ENCODE measurements around the gene SNRNP35.
"Not testable (repeated sequence)": the region's sequence is repeated elsewhere in the genome, so short reads cannot be mapped to it uniquely, and the experiment has no call there.

SNRNP35 gene

GRCh38 chr12:123490089-123490488 is 32.1 kb downstream of the SNRNP35 start:
- H3K36me3 Mint-ChIP-seq (ENCODE audit: low read depth): peaks cover 34% of the 10 kb centered on the region
- no peaks in the 10 kb centered on the region for H3K9me3 Mint-ChIP-seq
- no peaks in the 10 kb centered on the region for H3K27me3 Mint-ChIP-seq (ENCODE audit: low read depth)
- H3K4me3 Mint-ChIP-seq: no peak overlapping the region
- TF ChIP-seq CTCF (IDR thresholded peaks at IDR 0.05; ENCODE audit: unreplicated experiment in 3 of 3): no peak
- no peak overlapping the region for H3K27ac Mint-ChIP-seq
- peaks cover 21% of the 10 kb centered on the region for H3K4me1 Mint-ChIP-seq

GRCh38 chr12:123491056-123491455 is 33.1 kb downstream of the SNRNP35 start:
- Mint-ChIP-seq H3K36me3 (ENCODE audit: low read depth) (peaks cover 31% of the 10 kb centered on the region), H3K27me3 (ENCODE audit: low read depth) (no peaks in the 10 kb centered on the region), H3K4me1 (peaks cover 21% of the 10 kb centered on the region), H3K9me3 (no peaks in the 10 kb centered on the region), H3K27ac (no peak overlapping the region), H3K4me3 (no peak overlapping the region)
- TF ChIP-seq CTCF (IDR thresholded peaks at IDR 0.05; ENCODE audit: unreplicated experiment in 3 of 3): no peak

DNA sequence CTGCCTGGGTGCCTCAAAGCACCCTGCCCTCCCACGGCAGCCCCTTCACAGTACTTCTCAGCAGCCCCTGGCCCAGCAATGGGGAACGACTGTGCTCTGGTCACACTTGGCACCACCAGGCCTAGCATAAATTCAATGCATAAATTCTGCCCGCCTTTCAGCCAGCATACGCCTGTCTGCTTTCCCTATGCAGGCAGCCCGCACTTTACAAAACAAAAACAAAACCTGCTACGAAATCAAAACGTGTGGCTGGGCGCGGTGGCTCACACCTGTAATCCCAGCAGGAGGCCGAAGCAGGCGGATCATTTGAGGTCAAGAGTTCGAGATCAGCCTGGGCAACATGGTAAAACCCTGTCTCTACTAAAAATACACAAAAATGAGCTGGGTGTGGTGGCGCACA is 33.5 kb downstream of the SNRNP35 start:
- Mint-ChIP-seq H3K9me3 (no peaks in the 10 kb centered on the region), H3K27ac (no peak overlapping the region), H3K4me1 (peaks cover 21% of the 10 kb centered on the region), H3K27me3 (ENCODE audit: low read depth) (no peaks in the 10 kb centered on the region), H3K4me3 (no peak overlapping the region), H3K36me3 (ENCODE audit: low read depth) (peaks cover 33% of the 10 kb centered on the region)
- no peak for TF ChIP-seq CTCF (IDR thresholded peaks at IDR 0.05; ENCODE audit: unreplicated experiment in 3 of 3)

DNA sequence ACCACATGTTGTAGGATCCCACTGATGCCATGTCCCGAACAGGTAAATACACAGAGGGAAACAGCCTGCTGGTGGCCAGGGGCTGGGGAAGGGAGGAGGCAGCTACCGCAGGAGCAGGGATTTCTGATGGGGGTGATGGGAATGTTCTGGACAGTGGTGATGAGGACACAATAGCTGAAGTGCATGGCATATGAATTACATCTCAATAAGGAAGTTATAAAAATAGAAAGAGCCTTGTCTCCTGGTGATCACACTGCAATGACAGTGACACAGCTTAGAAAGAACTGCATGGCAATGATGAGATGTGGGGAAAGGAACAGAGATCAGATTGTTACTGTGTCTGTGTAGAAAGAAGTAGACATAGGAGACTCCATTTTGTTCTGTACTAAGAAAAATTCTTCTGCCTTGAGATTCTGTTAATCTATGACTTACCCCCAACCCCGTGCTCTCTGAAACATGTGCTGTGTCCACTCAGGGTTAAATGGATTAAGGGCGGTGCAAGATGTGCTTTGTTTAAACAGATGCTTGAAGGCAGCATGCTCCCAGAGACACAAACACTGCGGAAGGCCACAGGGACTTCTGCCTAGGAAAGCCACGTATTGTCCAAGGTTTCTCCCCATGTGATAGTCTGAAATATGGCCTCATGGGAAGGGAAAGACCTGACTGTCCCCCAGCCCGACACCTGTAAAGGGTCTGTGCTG is 34.5 kb downstream of the SNRNP35 start:
- peaks cover 35% of the 10 kb centered on the region for H3K36me3 Mint-ChIP-seq (ENCODE audit: low read depth)
- H3K4me1 Mint-ChIP-seq: peaks cover 21% of the 10 kb centered on the region
- not testable (repeated sequence) for H3K27me3 Mint-ChIP-seq (ENCODE audit: low read depth); H3K4me3 Mint-ChIP-seq; H3K9me3 Mint-ChIP-seq
- H3K27ac Mint-ChIP-seq: peak overlapping the region; percentile 6 to 91 (median 43)

GRCh38 chr12:123494124-123494851 is 36.3 kb downstream of the SNRNP35 start:
- peaks cover 12% of the 10 kb centered on the region for H3K4me1 Mint-ChIP-seq

DNA sequence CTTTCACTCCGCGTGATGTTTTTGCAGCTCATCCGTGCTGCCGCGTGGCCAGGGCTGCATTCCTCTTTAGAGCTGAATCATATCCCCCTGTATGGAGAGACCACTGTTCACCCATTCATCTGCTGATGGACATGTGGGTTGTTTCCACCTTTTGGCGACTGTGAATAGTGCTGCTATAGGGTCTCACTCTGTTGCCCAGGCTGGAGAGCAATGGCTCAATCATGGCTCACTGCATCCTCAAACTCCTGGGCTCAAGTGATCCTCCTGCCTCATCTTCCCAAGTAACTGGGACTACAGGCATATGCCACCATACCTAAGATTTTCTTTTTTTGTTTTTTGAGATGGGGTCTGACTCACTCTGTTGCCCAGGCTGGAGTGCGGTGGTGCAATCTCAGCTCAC is 39.1 kb downstream of the SNRNP35 start:
- Mint-ChIP-seq H3K36me3 (ENCODE audit: low read depth) (peaks cover 48% of the 10 kb centered on the region), H3K4me3 (no peak overlapping the region), H3K4me1 (peaks cover 12% of the 10 kb centered on the region), H3K27me3 (ENCODE audit: low read depth) (no peaks in the 10 kb centered on the region), H3K9me3 (no peaks in the 10 kb centered on the region), H3K27ac (no peak overlapping the region)
- TF ChIP-seq CTCF (IDR thresholded peaks at IDR 0.05; ENCODE audit: unreplicated experiment in 3 of 3): no peak

More at GRCh38 chr12:123494124-123494851, 36.3 kb downstream of the SNRNP35 start:
- Mint-ChIP-seq H3K9me3 (no peaks in the 10 kb centered on the region), H3K27me3 (ENCODE audit: low read depth) (no peaks in the 10 kb centered on the region), H3K4me3 (no peak overlapping the region), H3K27ac (peak overlapping the region in 2 of 3 experiments; percentile 61 to 86), H3K36me3 (ENCODE audit: low read depth) (peaks cover 40% of the 10 kb centered on the region)
- no peak for TF ChIP-seq CTCF (IDR thresholded peaks at IDR 0.05; ENCODE audit: unreplicated experiment in 3 of 3)
